Motor neuron (in vitro differentiated cells): ENCODE data around the gene FEM1C. TPM values are rescaled to one million over a fixed set of nuclear protein-coding genes. Genes with fewer than 3 reads are reported as not detected.

Experiments
- ATAC-seq, 8 experiments: fragments of 200-7000 bp; cut with Tn5 transposase; replicated peaks in 6 of 8; 2 replicates each; pipeline ENCODE4 v1.8.0; 2021; ENCODE audit warnings: mild to moderate bottlenecking in 8 of 8, moderate library complexity in 8 of 8
- H3K27ac ChIP-seq, 2 donors: fragments of 250-450 bp; sonication (Bioruptor Pico); 2 replicates each; pipeline ENCODE4 v1.9.0; 2021; ENCODE audit warnings: antibody characterized with exemption in 2 of 2, mild to moderate bottlenecking in 2 of 2, moderate library complexity in 1 of 2
- H3K4me1 ChIP-seq, 2 donors: fragments of 250-450 bp; sonication (Bioruptor Pico); replicated peaks in 1 of 2; 2 replicates each; pipeline ENCODE4 v1.6.1; 2021; ENCODE audit warnings: antibody characterized with exemption in 2 of 2, mild to moderate bottlenecking in 2 of 2, moderate library complexity in 1 of 2
- H3K4me3 ChIP-seq, 5 donors: fragments of 250-450 bp; sonication (Bioruptor Pico); 2 replicates each; pipeline ENCODE4 v1.9.0; 2021; ENCODE audit warnings: antibody characterized with exemption in 5 of 5, mild to moderate bottlenecking in 5 of 5, moderate library complexity in 4 of 5
- WGBS, 10 experiments: fragments of 450-650 bp; shearing (Covaris generic); methylation state at CpG; one replicate each; pipeline ENCODE4 v1.0.0; 2022; 5-methylcytosine and 5-hydroxymethylcytosine counted together
- in situ Hi-C, 9 experiments: fragments of 400-800 bp; cut with MboI; loops; one replicate each; pipeline ENCODE4 v1.15.0; 2021; ENCODE audit warnings: low sequenced_read_pairs in 9 of 9, low pct_unique_long_range_greater_than_20kb in 2 of 9; ENCODE audit not compliant: unreplicated experiment in 9 of 9
- total RNA-seq, 8 experiments: library from RNA; unstranded; fragments of 300-600 nt; gene quantifications; 2 replicates each; pipeline versions ENCODE4 v1.2.3 to v1.2.4, GENCODE V29; 2022

The FEM1C gene
- total RNA-seq, 8 experiments from 2014 or later, result 15.8 to 27.9 (median 20.8) TPM

DNA sequence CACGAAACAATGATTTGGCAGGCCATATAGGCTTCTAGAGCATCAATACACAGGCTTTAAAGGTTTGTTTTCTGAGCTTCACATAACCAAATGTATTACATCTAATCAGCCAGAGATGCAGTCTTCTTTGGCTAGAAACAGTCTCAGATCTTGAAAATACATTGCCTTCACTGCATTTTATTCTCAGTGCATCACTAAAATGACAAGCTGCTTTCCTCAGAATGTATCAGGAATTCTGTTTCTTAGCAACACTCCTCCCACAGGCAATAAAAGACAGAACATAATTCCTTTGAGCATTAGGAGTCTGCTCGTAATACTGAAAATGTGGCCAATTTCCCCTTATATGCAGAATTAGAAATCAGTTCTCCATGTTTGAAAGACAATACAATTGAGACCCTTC is 36.9 kb downstream of the FEM1C start:
- no peak overlapping the region for H3K4me3 ChIP-seq
- 43 to 89% (median 77%) methylated on average over 1 to 2 of the region's 2 CpGs for WGBS, 10 experiments
- peak overlapping the region in 1 of 2 donors; percentile 68 for H3K27ac ChIP-seq
- peak in 6 of 8 experiments; percentile 19 to 73 (median 54) for ATAC-seq
- peaks cover 0 to 13% of the 10 kb centered on the region in 2 donors for H3K4me1 ChIP-seq
- in situ Hi-C loops, result no loop called here

DNA sequence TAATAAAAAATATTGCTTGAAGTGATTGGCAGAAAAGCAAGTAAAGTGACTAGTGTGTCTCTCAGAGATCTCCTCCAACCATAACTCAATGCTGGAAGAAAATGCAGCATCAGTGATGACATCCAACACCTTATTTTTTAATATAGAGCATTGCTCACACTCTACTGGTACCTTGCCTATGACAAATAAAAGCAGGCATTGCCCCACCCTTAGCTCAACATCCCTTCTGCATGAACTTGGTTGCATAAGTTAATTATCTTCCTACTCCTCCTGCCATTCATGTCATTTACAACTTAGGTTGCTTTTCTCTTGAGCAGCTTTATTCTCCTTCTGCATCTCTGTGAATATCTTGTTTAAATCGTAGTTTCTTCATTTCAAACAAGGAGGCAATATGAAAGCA is 41.2 kb downstream of the FEM1C start:
- peaks cover 0 to 13% of the 10 kb centered on the region in 2 donors for H3K4me1 ChIP-seq
- in situ Hi-C loops, result no loop called here
- no peak overlapping the region for H3K27ac ChIP-seq
- ATAC-seq, result peak in 2 of 8 experiments; percentile 34 to 37
- H3K4me3 ChIP-seq, result no peak overlapping the region
- 64 to 91% (median 83%) methylated on average over 1 of the region's 1 CpG; no CpG with 5 or more reads in 5 of the 10 experiments for WGBS, 10 experiments

DNA sequence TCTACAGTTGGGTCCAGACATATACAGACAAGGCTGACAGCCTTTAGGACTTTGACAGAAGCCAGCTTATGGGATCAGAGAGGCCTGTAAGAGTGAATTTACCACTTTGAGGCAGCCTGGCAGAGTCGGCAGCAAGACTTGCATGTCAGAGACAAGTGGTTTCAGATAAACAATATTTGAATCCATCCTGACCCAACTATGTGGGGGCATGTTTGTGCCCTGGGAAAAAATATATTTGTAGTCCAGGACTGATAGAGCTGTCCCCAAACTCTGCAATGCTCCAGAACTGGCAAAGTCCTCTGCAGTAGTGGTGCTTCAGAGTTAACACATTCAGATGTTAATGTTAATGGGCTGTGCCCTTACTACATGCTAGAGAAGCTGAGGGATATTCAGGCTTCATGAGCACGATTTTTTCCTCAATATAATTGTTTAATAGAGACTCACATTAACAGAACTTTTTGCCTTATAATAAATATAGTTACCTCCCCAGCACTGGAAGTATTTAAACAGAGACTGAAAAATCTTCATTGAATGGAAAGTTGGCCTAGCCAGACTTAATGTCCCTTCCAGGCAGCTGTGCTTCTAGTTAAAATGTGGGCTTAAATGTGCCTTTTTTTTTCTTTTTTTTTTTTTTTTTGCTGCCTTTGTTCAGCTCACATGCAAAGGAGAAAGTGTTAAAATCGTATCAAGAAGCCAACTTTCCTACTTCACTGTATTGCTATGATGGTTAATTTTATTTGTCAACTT is 42.9 kb downstream of the FEM1C start:
- ATAC-seq, result peak in 3 of 8 experiments; percentile 40 to 82 (median 81)
- Histone ChIP-seq H3K4me3 (no peak overlapping the region), H3K4me1 (no peaks in the 10 kb centered on the region), H3K27ac (no peak overlapping the region)
- 10 to 56% (median 32%) methylated on average over 1 to 3 of the region's 3 CpGs; no CpG with 5 or more reads in 1 of the 10 experiments for WGBS, 10 experiments
- in situ Hi-C loops, result no loop called here

DNA sequence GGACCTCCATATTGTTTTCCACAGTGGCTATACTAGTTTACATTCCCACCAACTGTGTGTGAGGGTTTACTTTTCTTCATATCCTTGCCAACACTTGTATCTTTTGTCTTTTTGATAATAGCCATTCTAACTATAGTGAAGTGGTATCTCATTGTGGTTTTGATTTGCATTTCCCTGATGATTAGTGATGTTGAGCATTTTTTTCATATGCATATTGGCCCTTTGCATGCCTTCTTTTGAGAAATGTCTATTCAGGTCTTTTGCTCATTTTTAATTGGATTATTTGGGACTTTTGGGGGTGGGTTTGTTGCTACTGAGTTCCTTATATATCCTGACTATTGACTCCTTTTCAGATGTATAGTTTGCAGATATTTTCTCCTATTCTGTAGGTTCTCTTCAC is 44.4 kb downstream of the FEM1C start:
- in situ Hi-C loops, result no loop called here

DNA sequence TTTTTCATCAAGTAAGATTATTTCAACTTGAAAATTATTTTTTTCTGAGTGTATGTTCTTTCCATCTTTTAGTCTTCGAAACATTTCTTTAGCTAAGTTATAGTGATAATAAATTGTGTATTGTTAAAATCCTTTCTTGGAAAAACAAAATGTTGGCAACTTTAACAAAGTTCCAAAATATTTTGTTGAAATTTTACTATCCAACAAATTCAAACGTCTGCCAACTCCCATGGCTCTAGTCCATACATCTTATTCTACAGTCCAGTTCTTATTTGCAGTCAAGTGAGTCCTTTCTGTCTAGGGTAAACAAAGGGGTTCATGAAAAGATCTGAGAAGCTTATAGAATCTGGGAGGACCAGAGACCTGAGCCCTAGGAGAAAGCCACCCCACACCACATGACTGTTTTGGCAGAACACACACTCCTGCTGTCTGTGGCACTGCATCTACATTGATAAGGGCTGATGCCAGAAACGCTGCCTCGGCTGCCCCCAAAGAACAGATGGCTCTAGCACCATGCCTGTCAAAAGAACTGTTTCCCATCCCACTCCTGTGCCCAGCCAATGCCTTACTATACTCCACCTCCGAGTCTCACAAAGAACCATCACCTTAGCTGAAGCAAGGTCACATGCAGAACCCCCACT is 47.5 kb downstream of the FEM1C start:
- in situ Hi-C loops, result no loop called here
- ATAC-seq, result no peak
- WGBS, 10 experiments, result 15 to 100% (median 87%) methylated on average over 2 to 5 of the region's 5 CpGs; no CpG with 5 or more reads in 2 of the 10 experiments
- Histone ChIP-seq H3K4me3 (no peak overlapping the region), H3K27ac (no peak overlapping the region), H3K4me1 (no peaks in the 10 kb centered on the region)

More for the DNA sequence above, 44.4 kb downstream of the FEM1C start:
- H3K4me3 ChIP-seq, result no peak overlapping the region
- no peak for ATAC-seq
- no peak overlapping the region for H3K27ac ChIP-seq
- no peaks in the 10 kb centered on the region for H3K4me1 ChIP-seq

- WGBS, 10 experiments, result 0 to 89% (median 69%) methylated on average over 1 to 6 of the region's 6 CpGs; no CpG with 5 or more reads in 2 of the 10 experiments
- in situ Hi-C loops, result no loop called here
- H3K4me3 ChIP-seq, result no peak overlapping the region
- ATAC-seq, result peak in 5 of 8 experiments; percentile 60 to 98 (median 78)
- no peak overlapping the region for H3K27ac ChIP-seq
- no peaks in the 10 kb centered on the region for H3K4me1 ChIP-seq
Measured at GRCh38 chr5:115494570-115495289, 49.8 kb downstream of the FEM1C start.

GRCh38 chr5:115490596-115490995 is 54.0 kb downstream of the FEM1C start:
- no peak overlapping the region for H3K4me3 ChIP-seq
- no peak overlapping the region for H3K27ac ChIP-seq
- 20 to 100% (median 79%) methylated on average over 1 to 2 of the region's 2 CpGs; no CpG with 5 or more reads in 4 of the 10 experiments for WGBS, 10 experiments
- in situ Hi-C loops, result no loop called here
- no peaks in the 10 kb centered on the region for H3K4me1 ChIP-seq
- no peak for ATAC-seq

GRCh38 chr5:115489733-115490132 is 54.8 kb downstream of the FEM1C start:
- H3K4me3 ChIP-seq, result no peak overlapping the region
- in situ Hi-C loops, result no loop called here
- H3K4me1 ChIP-seq, result no peaks in the 10 kb centered on the region
- no peak for ATAC-seq
- no peak overlapping the region for H3K27ac ChIP-seq

DNA sequence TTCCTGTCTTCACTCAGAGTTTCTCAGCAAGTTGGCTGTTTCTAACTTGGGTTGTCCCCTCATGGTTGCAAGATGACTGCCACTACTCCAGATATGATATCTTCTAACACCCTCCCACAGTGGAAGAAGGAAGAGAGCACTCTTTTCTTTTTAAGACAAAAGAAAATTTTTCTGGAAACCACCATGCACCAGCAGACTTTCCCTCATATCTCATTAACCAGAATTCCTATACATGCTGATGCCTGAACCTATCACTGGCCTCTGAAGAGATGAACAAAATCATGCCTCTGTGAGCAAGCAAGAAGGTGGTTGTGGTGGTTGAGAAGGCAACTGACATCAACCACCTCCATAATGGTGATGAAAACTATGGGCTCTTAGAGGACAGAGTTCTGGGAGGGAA is 56.8 kb downstream of the FEM1C start:
- H3K4me1 ChIP-seq, result no peaks in the 10 kb centered on the region
- H3K27ac ChIP-seq, result no peak overlapping the region
- ATAC-seq, result no peak
- in situ Hi-C loops, result no loop called here
- no peak overlapping the region for H3K4me3 ChIP-seq

GRCh38 chr5:115487168-115487567 is 57.4 kb downstream of the FEM1C start:
- no peak for ATAC-seq
- H3K4me3 ChIP-seq, result no peak overlapping the region
- H3K4me1 ChIP-seq, result no peaks in the 10 kb centered on the region
- in situ Hi-C loops, result no loop called here
- 20 to 100% (median 75%) methylated on average over 1 to 4 of the region's 4 CpGs; no CpG with 5 or more reads in 1 of the 10 experiments for WGBS, 10 experiments
- no peak overlapping the region for H3K27ac ChIP-seq

GRCh38 chr5:115486728-115487127 is 57.8 kb downstream of the FEM1C start:
- WGBS, 10 experiments, result 80 to 100% (median 100%) methylated on average over 1 to 2 of the region's 2 CpGs; no CpG with 5 or more reads in 3 of the 10 experiments
- Histone ChIP-seq H3K4me3 (no peak overlapping the region), H3K4me1 (no peaks in the 10 kb centered on the region), H3K27ac (no peak overlapping the region)
- ATAC-seq, result no peak
- in situ Hi-C loops, result no loop called here

DNA sequence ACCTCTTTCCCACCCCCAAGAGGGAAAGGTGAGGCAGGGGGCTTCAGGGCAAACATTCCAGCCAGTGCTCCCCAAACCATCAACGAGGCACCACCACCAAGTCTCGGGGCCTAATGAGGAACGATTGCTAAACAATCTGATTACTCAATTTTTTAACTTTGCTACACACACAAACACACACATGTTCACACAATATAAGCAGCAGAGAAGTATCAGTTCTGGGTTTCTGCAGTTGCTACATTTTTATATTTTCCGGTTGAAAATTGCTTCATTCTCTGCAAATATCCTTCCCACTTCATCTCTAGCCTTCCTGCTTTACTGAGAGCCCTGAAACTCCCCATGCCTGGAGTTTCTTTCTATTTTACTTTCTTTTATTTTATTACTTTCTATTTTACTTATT is 60.2 kb downstream of the FEM1C start:
- WGBS, 10 experiments, result 64 to 100% (median 88%) methylated on average over 1 to 4 of the region's 4 CpGs
- in situ Hi-C loops, result no loop called here
- Histone ChIP-seq H3K27ac (no peak overlapping the region), H3K4me1 (no peaks in the 10 kb centered on the region), H3K4me3 (no peak overlapping the region)
- ATAC-seq, result no peak

DNA sequence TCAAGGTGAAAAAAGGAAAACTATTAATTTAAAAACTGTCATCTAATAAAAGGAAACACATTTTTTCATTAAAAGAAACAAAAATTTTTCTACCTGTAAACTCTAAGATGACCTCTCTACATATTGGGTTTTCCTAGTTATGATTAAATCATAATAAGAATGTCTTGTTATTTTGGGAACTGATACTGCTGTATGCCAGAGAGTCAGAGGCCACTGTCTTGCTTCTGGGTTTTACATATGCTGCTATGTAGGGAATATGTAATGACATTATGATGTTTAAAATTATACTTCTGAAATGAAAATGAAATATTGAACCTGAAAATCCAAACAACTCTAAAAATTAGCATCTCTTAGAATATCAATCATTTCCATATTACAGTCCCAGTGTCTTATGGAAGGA is 63.7 kb downstream of the FEM1C start:
- H3K4me3 ChIP-seq, result no peak overlapping the region

More for the DNA sequence above, 63.7 kb downstream of the FEM1C start:
- Histone ChIP-seq H3K4me1 (no peaks in the 10 kb centered on the region), H3K27ac (no peak overlapping the region)
- in situ Hi-C loops, result no loop called here
- ATAC-seq, result peak in 1 of 8 experiments; percentile 41
